ENCODE results near the gene TMEM179B. TPM values are rescaled to one million over a fixed set of nuclear protein-coding genes. Genes with fewer than 3 reads are reported as not detected.

The TMEM179B gene
- total RNA-seq, 1 experiment from 2014 or later: 51.6 TPM

DNA sequence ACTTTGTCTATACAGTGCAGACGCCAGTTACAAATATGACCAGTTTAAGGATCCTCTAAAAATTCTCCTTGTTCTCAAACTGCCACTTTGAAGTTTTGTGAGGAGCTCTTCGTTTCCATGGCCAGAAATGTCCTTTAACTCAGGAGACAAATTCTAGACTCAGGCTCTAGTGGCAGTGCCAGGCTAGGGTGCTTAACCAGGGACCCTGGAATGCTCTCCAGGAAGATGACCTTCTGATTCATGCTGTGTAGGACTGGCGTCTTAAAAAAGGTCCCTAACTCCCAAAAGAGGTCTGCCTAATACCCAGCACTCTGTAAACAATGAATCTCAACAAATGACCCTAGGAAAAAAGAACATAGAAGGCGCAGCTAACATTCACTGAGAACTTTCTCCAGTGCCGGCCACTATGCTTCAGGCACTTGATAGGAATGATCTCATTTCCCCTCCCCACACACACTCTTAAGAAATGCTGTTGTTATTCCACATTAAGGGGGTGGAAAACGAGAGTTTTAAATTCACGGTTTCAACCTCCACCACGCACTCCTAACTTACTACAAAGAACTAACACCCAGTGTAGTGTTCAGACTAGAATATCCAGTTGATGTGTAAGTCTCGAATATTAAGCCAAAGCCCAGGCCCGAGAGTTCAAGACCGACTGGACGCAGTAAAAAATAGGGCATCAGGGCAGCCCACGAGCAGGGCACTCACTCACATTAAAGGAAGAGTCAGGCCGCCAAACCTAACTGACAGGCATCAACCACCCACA lies 17.3 kb downstream of the TMEM179B start:
- ChIA-PET CTCF (no interaction called here), RAD21 (ENCODE audit: low non-redundant PET in 1 of 2, low total read pairs in 2 of 2, uncharacterized antibody in 2 of 2, unreplicated experiment in 2 of 2) (no interaction called here), POLR2A (interaction anchor here (0.7 to 1.7 kb wide), 2 partner anchors 10 to 37 kb away, joined by 4 to 7 read pairs; no protein-coding TSS in a partner anchor)
- Histone ChIP-seq H3K4me2 (ENCODE audit: low read length) (peak overlapping the region; percentile 86), H4K20me1 (ENCODE audit: insufficient read depth) (no peaks in the 10 kb centered on the region), H3K9ac (ENCODE audit: low read length) (peak overlapping the region; percentile 89), H3K4me1 (ENCODE audit: control insufficient read depth in 1 of 2, insufficient read depth in 2 of 2, low read length in 2 of 2) (peaks cover 0 to 21% of the 10 kb centered on the region in 2 experiments; a peak in 3 of 4 replicates), H3K27ac (ENCODE audit: low read depth, low read length) (peak overlapping the region; percentile 85), H2AFZ (ENCODE audit: low read depth, low read length, poor library complexity, severe bottlenecking) (no peak overlapping the region), H3K27me3 (ENCODE audit: insufficient read depth, low read length) (no peaks in the 10 kb centered on the region), H3K4me3 (replicated peaks in 1 of 2; ENCODE audit: low read depth in 1 of 2, low read length in 2 of 2) (peak overlapping the region; percentile 68 to 79), H3K79me2 (ENCODE audit: insufficient read depth, low read length) (peaks cover 38% of the 10 kb centered on the region), H3K9me2 (ENCODE audit: insufficient read depth) (no peaks in the 10 kb centered on the region), H3K9me3 (ENCODE audit: control insufficient read depth in 1 of 2, insufficient read depth in 1 of 2, low read depth in 1 of 2, low read length in 2 of 2) (no peaks in the 10 kb centered on the region), H3K36me3 (ENCODE audit: control insufficient read depth in 1 of 2, insufficient read depth in 2 of 2, low read length in 2 of 2) (peaks cover 28 to 31% of the 10 kb centered on the region in 2 experiments)
- intact Hi-C loops (cut with micrococcal nuclease): no loop called here
- ATAC-seq: peak; percentile 23
- TF ChIP-seq RAD21 (IDR thresholded peaks at IDR 0.05; ENCODE audit: low read depth) (no peak), CEBPB (IDR thresholded peaks at IDR 0.05; ENCODE audit: low read depth) (no peak), MAX (IDR thresholded peaks at IDR 0.05) (no peak), CBX3 (IDR thresholded peaks at IDR 0.05; ENCODE audit: low read depth) (no peak), SP1 (IDR thresholded peaks at IDR 0.05; ENCODE audit: low read depth) (no peak), EGR1 (IDR thresholded peaks at IDR 0.05; ENCODE audit: low read depth) (no peak), ELF1 (IDR thresholded peaks at IDR 0.05; ENCODE audit: borderline replicate concordance, low read depth) (no peak), CTCF (IDR thresholded peaks at IDR 0.05 in 2 of 3, conservative IDR thresholded peaks at IDR 0.05 in 1 of 3; ENCODE audit: borderline replicate concordance in 1 of 3, insufficient read depth in 1 of 3, low read depth in 2 of 3, low read length in 2 of 3) (no peak), TCF7L2 (IDR thresholded peaks at IDR 0.05; ENCODE audit: borderline replicate concordance, extremely low read depth, insufficient read depth, insufficient read length) (no peak), ZNF274 (IDR thresholded peaks at IDR 0.05; ENCODE audit: low read depth, low read length) (no peak), FOSL1 (IDR thresholded peaks at IDR 0.05; ENCODE audit: low read depth) (no peak), POLR2A (IDR thresholded peaks at IDR 0.05; ENCODE audit: borderline replicate concordance, extremely low read depth, insufficient read depth, insufficient read length) (no peak), SRF (IDR thresholded peaks at IDR 0.05; ENCODE audit: low read depth) (no peak), EZH2phosphoT487 (IDR thresholded peaks at IDR 0.05; ENCODE audit: borderline replicate concordance) (no peak), ZBTB33 (IDR thresholded peaks at IDR 0.05; ENCODE audit: extremely low read depth, insufficient replicate concordance, low read length) (no peak), YY1 (IDR thresholded peaks at IDR 0.05; ENCODE audit: extremely low read depth, insufficient replicate concordance, low read depth, low read length) (no peak)
- TF ChIP-seq, protein P1, sequence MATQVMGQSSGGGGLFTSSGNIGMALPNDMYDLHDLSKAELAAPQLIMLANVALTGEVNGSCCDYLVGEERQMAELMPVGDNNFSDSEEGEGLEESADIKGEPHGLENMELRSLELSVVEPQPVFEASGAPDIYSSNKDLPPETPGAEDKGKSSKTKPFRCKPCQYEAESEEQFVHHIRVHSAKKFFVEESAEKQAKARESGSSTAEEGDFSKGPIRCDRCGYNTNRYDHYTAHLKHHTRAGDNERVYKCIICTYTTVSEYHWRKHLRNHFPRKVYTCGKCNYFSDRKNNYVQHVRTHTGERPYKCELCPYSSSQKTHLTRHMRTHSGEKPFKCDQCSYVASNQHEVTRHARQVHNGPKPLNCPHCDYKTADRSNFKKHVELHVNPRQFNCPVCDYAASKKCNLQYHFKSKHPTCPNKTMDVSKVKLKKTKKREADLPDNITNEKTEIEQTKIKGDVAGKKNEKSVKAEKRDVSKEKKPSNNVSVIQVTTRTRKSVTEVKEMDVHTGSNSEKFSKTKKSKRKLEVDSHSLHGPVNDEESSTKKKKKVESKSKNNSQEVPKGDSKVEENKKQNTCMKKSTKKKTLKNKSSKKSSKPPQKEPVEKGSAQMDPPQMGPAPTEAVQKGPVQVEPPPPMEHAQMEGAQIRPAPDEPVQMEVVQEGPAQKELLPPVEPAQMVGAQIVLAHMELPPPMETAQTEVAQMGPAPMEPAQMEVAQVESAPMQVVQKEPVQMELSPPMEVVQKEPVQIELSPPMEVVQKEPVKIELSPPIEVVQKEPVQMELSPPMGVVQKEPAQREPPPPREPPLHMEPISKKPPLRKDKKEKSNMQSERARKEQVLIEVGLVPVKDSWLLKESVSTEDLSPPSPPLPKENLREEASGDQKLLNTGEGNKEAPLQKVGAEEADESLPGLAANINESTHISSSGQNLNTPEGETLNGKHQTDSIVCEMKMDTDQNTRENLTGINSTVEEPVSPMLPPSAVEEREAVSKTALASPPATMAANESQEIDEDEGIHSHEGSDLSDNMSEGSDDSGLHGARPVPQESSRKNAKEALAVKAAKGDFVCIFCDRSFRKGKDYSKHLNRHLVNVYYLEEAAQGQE (IDR thresholded peaks at IDR 0.05; ENCODE audit: low read depth): no peak
- BruUV-seq (replicated peaks): TSS peak; percentile 77
- no peak for DNase-seq (ENCODE audit: low read depth, low spot score)
